PFSK-1 (cell line): Measurements from ENCODE around the gene PTPRA.

Experiments used
- FOXP2 ChIP-seq: optimal IDR thresholded peaks from 2 replicates; pipeline ENCODE3; 2011; ENCODE audit warnings: borderline replicate concordance, control low read depth, inconsistent platforms; ENCODE audit not compliant: insufficient read depth; ENCODE audit errors: extremely low read length, extremely low read depth
- POLR2AphosphoS5 ChIP-seq: IDR thresholded peaks from 2 replicates; pipeline ENCODE4 v1.6.1; 2012; ENCODE audit warnings: low read depth, mild to moderate bottlenecking, control low read depth, low read length, moderate library complexity
- REST ChIP-seq, 2 experiments: IDR thresholded peaks; 2 replicates each; pipeline versions ENCODE4 v1.6.1 to v1.8.0; 2011 to 2012; ENCODE audit warnings: low read depth in 2 of 2, low read length in 2 of 2, control low read depth in 1 of 2, inconsistent platforms in 1 of 2, mild to moderate bottlenecking in 1 of 2, moderate library complexity in 1 of 2; ENCODE audit not compliant: insufficient read depth in 1 of 2
- SIN3A ChIP-seq: IDR thresholded peaks from 2 replicates; pipeline ENCODE4 v1.6.1; 2012; ENCODE audit warnings: mild to moderate bottlenecking, low read length, moderate library complexity, borderline replicate concordance; ENCODE audit not compliant: insufficient read depth
- TAF1 ChIP-seq: IDR thresholded peaks from 2 replicates; pipeline ENCODE4 v1.6.1; 2012; ENCODE audit warnings: low read length, control low read depth, borderline replicate concordance; ENCODE audit not compliant: insufficient read depth

GRCh38 chr20:3047486-3048419 is 174.5 kb downstream of the PTPRA start:
- no peak for TF ChIP-seq POLR2AphosphoS5
- no peak for TF ChIP-seq TAF1
- TF ChIP-seq REST (IDR thresholded peaks at IDR 0.05; ENCODE audit: insufficient read depth in 1 of 2, low read depth in 2 of 2, low read length in 2 of 2): no peak
- TF ChIP-seq FOXP2: no peak
- TF ChIP-seq SIN3A: no peak
